ENCODE measurements around the gene RBMS2. TPM values are rescaled to one million over a fixed set of nuclear protein-coding genes. Genes with fewer than 3 reads are reported as not detected.
A peak's percentile ranks its signal among the peaks of the same experiment; 100 is the strongest.

The RBMS2 gene
- polyA plus RNA-seq, 1 of the 3 experiments (the other 2 are of a cell fraction) = 8.9 TPM

DNA sequence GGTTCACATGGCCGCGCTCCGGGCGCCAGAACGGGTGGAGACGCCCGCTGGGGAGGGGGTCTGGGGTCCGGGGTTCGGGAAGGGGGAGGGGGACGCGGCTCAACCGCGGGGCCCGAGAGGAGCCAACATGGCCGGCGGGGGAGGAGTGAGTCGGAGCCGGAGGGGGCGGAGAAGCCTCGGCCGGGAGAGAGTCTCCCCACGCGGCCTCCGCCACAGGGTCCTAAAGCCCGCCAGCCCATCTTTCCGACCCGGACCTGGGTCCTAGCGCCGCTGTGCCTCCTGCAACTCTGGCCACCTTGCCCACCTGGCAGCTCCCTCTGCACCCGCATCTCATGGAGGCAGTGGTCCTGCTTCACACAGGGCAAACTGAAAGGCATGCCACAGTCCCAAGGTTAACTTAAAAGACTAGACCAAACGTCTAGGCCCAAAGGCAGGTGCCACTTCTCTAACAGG, 108.6 kb downstream of the RBMS2 start, which contains the start of gene BAZ2A:
Gene BAZ2A (minus strand): TSS at position 147 of the 453 bp plus-strand sequence. CDS start 12,796 bp downstream, outside the sequence.
- Histone ChIP-seq H3K36me3 (replicated peaks in 1 of 2; ENCODE audit: control insufficient read depth in 1 of 2, insufficient read depth in 2 of 2, low read length in 1 of 2) (peaks cover 10 to 18% of the 10 kb centered on the region in 2 experiments), H3K4me2 (peak within 1 kb of the TSS; percentile 81), H3K4me3 (ENCODE audit: low read depth in 2 of 2, low read length in 1 of 2) (peak within 1 kb of the TSS; percentile 71 to 94), H3K27ac (ENCODE audit: low read depth in 2 of 2, low read length in 1 of 2) (peak within 1 kb of the TSS; percentile 80 to 89), H2AFZ (ENCODE audit: low read depth) (no peak within 1 kb of the TSS; the same call in 1 of the 2 replicates), H4K20me1 (ENCODE audit: insufficient read depth) (peaks cover 66% of the 10 kb centered on the region), H3K27me3 (ENCODE audit: insufficient read depth) (no peaks in the 10 kb centered on the region), H3K79me2 (ENCODE audit: insufficient read depth) (peaks cover 87% of the 10 kb centered on the region), H3K9ac (peak within 1 kb of the TSS; percentile 83), H3K4me1 (ENCODE audit: control insufficient read depth in 1 of 2, insufficient read depth in 2 of 2, low read depth in 1 of 2, low read length in 1 of 2) (peaks cover 19 to 39% of the 10 kb centered on the region in 2 experiments), H3K9me3 (no peaks in the 10 kb centered on the region), H3K9me2 (no peaks in the 10 kb centered on the region), H3F3A (replicated peaks; ENCODE audit: insufficient read depth) (peaks cover 18% of the 10 kb centered on the region)
- TF ChIP-seq GABPA (IDR thresholded peaks at IDR 0.05; ENCODE audit: low read depth) (peak; percentile 53; the same call in 1 of the 2 replicates), FOXJ3 (CRISPR knock-in tag; IDR thresholded peaks at IDR 0.05) (no peak), TAF1 (IDR thresholded peaks at IDR 0.05; ENCODE audit: borderline replicate concordance, low read depth, low read length) (peak; percentile 64; the same call in 1 of the 2 replicates), CHD2 (IDR thresholded peaks at IDR 0.05; ENCODE audit: low read length, partially characterized antibody) (peak; percentile 75), MXI1 (IDR thresholded peaks at IDR 0.05; ENCODE audit: low read depth, low read length) (peak; percentile 53), YY1 (IDR thresholded peaks at IDR 0.05; ENCODE audit: low read depth) (peak; percentile 84), RCOR1 (IDR thresholded peaks at IDR 0.05; ENCODE audit: low read length) (peak; percentile 52; the same call in 1 of the 2 replicates), SIN3A (IDR thresholded peaks at IDR 0.05; ENCODE audit: borderline replicate concordance, low read depth, low read length) (peak; percentile 96), GATA2 (CRISPR knock-in tag; IDR thresholded peaks at IDR 0.05) (no peak), RFX5 (IDR thresholded peaks at IDR 0.05; ENCODE audit: low read length) (no peak)
- TF ChIP-seq, protein P1, sequence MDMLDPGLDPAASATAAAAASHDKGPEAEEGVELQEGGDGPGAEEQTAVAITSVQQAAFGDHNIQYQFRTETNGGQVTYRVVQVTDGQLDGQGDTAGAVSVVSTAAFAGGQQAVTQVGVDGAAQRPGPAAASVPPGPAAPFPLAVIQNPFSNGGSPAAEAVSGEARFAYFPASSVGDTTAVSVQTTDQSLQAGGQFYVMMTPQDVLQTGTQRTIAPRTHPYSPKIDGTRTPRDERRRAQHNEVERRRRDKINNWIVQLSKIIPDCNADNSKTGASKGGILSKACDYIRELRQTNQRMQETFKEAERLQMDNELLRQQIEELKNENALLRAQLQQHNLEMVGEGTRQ (IDR thresholded peaks at IDR 0.05; ENCODE audit: borderline replicate concordance, low read depth, low read length) = no peak
- TF ChIP-seq, protein P2, sequence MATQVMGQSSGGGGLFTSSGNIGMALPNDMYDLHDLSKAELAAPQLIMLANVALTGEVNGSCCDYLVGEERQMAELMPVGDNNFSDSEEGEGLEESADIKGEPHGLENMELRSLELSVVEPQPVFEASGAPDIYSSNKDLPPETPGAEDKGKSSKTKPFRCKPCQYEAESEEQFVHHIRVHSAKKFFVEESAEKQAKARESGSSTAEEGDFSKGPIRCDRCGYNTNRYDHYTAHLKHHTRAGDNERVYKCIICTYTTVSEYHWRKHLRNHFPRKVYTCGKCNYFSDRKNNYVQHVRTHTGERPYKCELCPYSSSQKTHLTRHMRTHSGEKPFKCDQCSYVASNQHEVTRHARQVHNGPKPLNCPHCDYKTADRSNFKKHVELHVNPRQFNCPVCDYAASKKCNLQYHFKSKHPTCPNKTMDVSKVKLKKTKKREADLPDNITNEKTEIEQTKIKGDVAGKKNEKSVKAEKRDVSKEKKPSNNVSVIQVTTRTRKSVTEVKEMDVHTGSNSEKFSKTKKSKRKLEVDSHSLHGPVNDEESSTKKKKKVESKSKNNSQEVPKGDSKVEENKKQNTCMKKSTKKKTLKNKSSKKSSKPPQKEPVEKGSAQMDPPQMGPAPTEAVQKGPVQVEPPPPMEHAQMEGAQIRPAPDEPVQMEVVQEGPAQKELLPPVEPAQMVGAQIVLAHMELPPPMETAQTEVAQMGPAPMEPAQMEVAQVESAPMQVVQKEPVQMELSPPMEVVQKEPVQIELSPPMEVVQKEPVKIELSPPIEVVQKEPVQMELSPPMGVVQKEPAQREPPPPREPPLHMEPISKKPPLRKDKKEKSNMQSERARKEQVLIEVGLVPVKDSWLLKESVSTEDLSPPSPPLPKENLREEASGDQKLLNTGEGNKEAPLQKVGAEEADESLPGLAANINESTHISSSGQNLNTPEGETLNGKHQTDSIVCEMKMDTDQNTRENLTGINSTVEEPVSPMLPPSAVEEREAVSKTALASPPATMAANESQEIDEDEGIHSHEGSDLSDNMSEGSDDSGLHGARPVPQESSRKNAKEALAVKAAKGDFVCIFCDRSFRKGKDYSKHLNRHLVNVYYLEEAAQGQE (IDR thresholded peaks at IDR 0.05; ENCODE audit: low read depth, low read length) = peak; percentile 15; the same call in 1 of the 2 replicates
- TF ChIP-seq, protein P3, sequence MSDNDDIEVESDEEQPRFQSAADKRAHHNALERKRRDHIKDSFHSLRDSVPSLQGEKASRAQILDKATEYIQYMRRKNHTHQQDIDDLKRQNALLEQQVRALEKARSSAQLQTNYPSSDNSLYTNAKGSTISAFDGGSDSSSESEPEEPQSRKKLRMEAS (IDR thresholded peaks at IDR 0.05; ENCODE audit: low read depth) = peak; percentile 95
- TF ChIP-seq, protein P4, sequence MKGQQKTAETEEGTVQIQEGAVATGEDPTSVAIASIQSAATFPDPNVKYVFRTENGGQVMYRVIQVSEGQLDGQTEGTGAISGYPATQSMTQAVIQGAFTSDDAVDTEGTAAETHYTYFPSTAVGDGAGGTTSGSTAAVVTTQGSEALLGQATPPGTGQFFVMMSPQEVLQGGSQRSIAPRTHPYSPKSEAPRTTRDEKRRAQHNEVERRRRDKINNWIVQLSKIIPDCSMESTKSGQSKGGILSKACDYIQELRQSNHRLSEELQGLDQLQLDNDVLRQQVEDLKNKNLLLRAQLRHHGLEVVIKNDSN (IDR thresholded peaks at IDR 0.05; ENCODE audit: borderline replicate concordance, low read depth) = peak; percentile 51; the same call in 1 of the 2 replicates
- TF ChIP-seq, protein P5, sequence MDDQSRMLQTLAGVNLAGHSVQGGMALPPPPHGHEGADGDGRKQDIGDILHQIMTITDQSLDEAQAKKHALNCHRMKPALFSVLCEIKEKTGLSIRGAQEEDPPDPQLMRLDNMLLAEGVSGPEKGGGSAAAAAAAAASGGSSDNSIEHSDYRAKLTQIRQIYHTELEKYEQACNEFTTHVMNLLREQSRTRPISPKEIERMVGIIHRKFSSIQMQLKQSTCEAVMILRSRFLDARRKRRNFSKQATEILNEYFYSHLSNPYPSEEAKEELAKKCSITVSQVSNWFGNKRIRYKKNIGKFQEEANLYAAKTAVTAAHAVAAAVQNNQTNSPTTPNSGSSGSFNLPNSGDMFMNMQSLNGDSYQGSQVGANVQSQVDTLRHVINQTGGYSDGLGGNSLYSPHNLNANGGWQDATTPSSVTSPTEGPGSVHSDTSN (IDR thresholded peaks at IDR 0.05) = peak; percentile 83
- CTCF ChIA-PET = interaction anchor here (0.8 to 2.6 kb wide), 5 partner anchors 9 to 551 kb away, joined by 3 to 13 read pairs (median 3); partner anchors contain the start of genes ERBB3 and ZC3H10
- POLR2A ChIA-PET = interaction anchor here (1.0 kb wide), 1 partner anchor 375 kb away, joined by 3 read pairs; no protein-coding TSS in a partner anchor
- 3% methylated on average over 2 of the region's 31 CpGs for WGBS (ENCODE audit: low lambda C conversion rate)
- peak; percentile 97 for DNase-seq
